ENCODE data around the gene AQP3. TPM values are rescaled to one million over a fixed set of nuclear protein-coding genes. Genes with fewer than 3 reads are reported as not detected.
"Not testable (repeated sequence)": the region's sequence is repeated elsewhere in the genome, so short reads cannot be mapped to it uniquely, and the experiment has no call there.

AQP3 gene
- total RNA-seq, 1 donor: 22.1 TPM

DNA sequence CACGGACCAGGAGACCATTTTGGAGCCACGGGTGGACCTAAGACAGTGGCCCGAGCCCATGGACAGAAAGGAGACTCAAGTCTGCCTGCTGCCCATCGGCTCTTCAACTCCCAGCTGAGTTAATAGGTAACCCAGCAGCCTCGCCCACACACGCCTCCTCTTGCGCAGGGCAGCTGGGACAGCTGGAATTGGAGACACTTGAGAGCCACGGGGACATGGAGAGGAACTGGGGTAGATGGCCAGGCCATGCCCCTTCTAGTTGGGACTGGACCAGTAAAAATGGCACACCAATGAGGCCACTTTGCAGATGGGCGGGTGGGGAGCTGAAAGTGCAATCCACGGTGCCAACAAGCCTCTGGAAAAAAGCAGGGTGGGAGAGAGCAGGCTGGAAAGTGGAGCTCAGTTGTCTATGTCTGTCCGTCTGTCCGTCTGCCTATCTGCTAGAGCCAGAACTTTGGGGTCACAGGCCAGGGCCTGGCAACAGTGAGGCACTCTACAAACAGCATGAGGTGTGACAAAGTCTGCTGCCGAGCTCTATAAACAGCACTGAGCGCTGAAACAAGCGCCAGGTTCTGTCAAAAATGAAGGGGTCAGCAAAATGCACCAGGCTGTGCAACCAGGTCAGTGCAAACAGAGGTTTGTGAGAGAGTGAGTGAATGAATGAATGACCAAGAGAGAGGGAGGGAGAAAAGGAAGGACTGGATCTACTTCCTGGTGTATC, 52.1 kb downstream of the AQP3 start:
- not testable (repeated sequence) for H3K4me3 ChIP-seq (ENCODE audit: low read length)

GRCh38 chr9:33393986-33394385, 53.4 kb downstream of the AQP3 start:
- H3K4me1 ChIP-seq (ENCODE audit: insufficient read depth, low read length); H3K4me3 ChIP-seq (ENCODE audit: low read length); H3K9me3 ChIP-seq (ENCODE audit: low read depth, low read length); H3K27me3 ChIP-seq (ENCODE audit: insufficient read depth, low read length): not testable (repeated sequence)

More for the DNA sequence above, 52.1 kb downstream of the AQP3 start:
- not testable (repeated sequence) for H3K9me3 ChIP-seq (ENCODE audit: low read depth, low read length); H3K4me1 ChIP-seq (ENCODE audit: insufficient read depth, low read length); H3K27me3 ChIP-seq (ENCODE audit: insufficient read depth, low read length)

DNA sequence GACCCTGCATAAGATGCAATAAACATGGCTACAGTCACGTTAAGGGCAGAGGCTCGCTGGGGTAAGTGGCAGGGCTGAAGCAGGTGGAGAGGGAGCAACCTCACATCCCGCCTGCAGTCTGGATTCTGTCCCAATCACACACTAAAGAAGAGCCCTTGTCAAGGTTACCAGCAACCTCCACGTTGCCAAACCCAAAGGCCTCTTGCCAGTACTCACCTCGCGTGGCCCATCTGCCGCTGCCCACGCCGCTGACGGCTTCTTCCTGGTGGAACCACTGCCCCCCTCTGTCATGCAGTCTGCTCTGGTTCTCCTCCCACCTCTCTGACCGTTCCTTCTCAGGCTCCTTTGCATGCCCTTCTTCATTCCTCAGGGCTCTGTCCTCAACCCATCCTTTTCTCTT, 53.8 kb downstream of the AQP3 start:
- H3K9me3 ChIP-seq (ENCODE audit: low read depth, low read length): no peaks in the 10 kb centered on the region
- no peaks in the 10 kb centered on the region for H3K27me3 ChIP-seq (ENCODE audit: insufficient read depth, low read length)
- H3K4me3 ChIP-seq (ENCODE audit: low read length): no peak overlapping the region
- H3K4me1 ChIP-seq (ENCODE audit: insufficient read depth, low read length): no peaks in the 10 kb centered on the region

DNA sequence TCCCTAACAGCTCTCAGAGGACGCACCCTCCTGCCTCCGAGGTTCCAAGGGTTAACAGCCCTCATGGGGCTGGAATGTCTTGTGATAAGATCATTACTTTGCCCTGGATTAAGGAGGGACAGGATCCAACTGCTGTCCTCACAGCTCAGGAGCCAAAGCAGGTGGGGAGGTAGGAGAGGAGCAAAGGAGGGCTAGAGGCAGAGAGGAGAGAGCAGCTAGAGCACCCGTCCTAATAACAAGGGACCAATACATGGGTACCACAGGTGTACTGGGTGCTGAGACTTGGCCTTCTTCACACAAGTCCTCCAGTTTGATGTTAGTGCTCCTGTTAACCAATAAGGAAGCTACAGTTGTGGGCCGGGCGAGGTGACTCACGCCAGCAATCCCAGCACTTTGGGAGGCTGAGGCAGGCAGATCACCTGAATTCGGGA, 54.8 kb downstream of the AQP3 start:
- not testable (repeated sequence) for H3K4me3 ChIP-seq (ENCODE audit: low read length); H3K27me3 ChIP-seq (ENCODE audit: insufficient read depth, low read length); H3K9me3 ChIP-seq (ENCODE audit: low read depth, low read length); H3K4me1 ChIP-seq (ENCODE audit: insufficient read depth, low read length)

Other genes with a start within 250 kb of the AQP3 start
- not detected for gene SPINK4, start 207.4 kb downstream of the AQP3 start, total RNA-seq
- 54.4 TPM for gene BAG1, start 182.9 kb downstream of the AQP3 start, total RNA-seq
- 21.6 TPM for gene CHMP5, start 182.5 kb downstream of the AQP3 start, total RNA-seq
- 32.0 TPM for gene NFX1, start 157.1 kb downstream of the AQP3 start, total RNA-seq
- 0.21 TPM for gene AQP7, start 45.0 kb downstream of the AQP3 start, total RNA-seq
- gene NOL6, start 26.3 kb upstream of the AQP3 start, total RNA-seq: 15.6 TPM
- gene ANKRD18B, start 76.7 kb upstream of the AQP3 start, total RNA-seq: 1.2 TPM